ENCODE results near the gene PATJ. TPM values are rescaled to one million over a fixed set of nuclear protein-coding genes. Genes with fewer than 3 reads are reported as not detected.
A peak's percentile ranks its signal among the peaks of the same experiment; 100 is the strongest.

Gene PATJ
- total and polyA plus RNA-seq, 8 donors = 27.6 to 58.8 (median 38.8) TPM

DNA sequence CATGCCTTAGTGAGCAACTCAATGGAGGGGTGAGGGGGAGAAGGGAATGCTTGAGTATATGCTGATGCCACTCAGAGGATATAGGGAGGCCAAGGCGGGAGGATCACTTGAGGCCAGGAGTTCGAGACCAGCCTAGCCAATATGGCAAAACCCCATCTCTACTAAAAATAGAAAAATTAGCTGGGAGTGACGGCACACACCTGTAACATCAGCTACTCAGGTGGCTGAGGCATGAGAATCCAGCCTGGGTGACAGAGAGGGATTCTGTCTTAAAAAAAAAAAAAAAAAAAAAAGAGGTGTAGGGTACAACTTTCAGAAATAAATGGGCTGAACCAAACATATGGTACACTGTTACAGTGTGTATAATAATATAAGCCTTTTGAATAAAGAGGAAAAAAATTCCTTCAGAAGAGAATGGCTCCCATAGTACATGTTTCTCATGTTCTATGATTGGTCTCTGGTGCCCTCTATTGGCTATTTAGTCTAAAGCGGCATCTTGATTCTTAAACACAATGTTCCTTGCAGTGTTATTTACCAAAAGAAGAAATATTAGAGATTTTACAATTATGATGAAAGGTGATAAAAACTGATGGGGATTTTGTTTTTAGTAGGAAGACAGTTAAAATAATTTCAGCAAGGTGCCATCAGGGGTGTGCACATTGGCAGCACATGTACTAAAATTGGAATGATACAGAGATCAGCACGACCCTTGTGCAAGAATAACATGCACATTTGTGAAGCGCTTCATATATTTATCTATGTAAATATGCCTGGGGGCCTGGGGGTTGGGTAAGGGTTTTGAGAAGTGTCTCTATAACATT lies 109.8 kb downstream of the PATJ start:
- intact Hi-C loops (cut with DNase I) = loop anchor here in 1 of 2 donors (10.0 kb wide), 1 partner anchor 807 kb away; no protein-coding TSS in a partner anchor
- TF ChIP-seq, protein P1, sequence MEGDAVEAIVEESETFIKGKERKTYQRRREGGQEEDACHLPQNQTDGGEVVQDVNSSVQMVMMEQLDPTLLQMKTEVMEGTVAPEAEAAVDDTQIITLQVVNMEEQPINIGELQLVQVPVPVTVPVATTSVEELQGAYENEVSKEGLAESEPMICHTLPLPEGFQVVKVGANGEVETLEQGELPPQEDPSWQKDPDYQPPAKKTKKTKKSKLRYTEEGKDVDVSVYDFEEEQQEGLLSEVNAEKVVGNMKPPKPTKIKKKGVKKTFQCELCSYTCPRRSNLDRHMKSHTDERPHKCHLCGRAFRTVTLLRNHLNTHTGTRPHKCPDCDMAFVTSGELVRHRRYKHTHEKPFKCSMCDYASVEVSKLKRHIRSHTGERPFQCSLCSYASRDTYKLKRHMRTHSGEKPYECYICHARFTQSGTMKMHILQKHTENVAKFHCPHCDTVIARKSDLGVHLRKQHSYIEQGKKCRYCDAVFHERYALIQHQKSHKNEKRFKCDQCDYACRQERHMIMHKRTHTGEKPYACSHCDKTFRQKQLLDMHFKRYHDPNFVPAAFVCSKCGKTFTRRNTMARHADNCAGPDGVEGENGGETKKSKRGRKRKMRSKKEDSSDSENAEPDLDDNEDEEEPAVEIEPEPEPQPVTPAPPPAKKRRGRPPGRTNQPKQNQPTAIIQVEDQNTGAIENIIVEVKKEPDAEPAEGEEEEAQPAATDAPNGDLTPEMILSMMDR (IDR thresholded peaks at IDR 0.05) = peak; percentile 58 to 70
- H3K27ac ChIP-seq = no peak overlapping the region
- ATAC-seq (peak; percentile 84), DNase-seq (peak in 2 of 4 donors; percentile 61 to 80)
- peaks cover 0 to 4% of the 10 kb centered on the region in 2 donors for H3K4me1 ChIP-seq
- no peak overlapping the region for H3K4me3 ChIP-seq
- no peaks in the 10 kb centered on the region for H3K9me3 ChIP-seq
- H3K36me3 ChIP-seq = no peaks in the 10 kb centered on the region
- no peaks in the 10 kb centered on the region for H3K27me3 ChIP-seq

DNA sequence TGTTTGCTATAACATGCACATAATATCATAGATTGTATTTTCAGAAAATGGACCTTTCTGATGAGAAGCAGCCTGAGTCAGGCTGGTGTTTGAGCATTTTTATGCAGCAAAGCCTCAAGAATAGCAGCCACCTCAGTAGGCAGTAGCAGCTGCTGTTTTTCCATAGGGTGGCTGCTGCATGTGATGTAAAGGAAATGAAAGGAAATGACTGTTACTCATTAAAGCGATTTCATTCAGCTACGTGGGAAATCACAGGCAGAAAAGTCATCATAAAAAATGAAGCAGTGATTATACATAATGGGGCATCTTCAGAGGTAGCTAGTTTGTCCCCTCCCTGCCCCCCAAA lies 110.4 kb downstream of the PATJ start:
- Histone ChIP-seq H3K27me3 (no peaks in the 10 kb centered on the region), H3K4me1 (peaks cover 0 to 4% of the 10 kb centered on the region in 2 donors), H3K27ac (no peak overlapping the region), H3K9me3 (no peaks in the 10 kb centered on the region), H3K4me3 (no peak overlapping the region), H3K36me3 (no peaks in the 10 kb centered on the region)
- DNase-seq (no peak), ATAC-seq (no peak)
- intact Hi-C loops (cut with DNase I) = loop anchor here in 1 of 2 donors (10.0 kb wide), 1 partner anchor 808 kb away; no protein-coding TSS in a partner anchor
- TF ChIP-seq, protein P1 (IDR thresholded peaks at IDR 0.05) = no peak

DNA sequence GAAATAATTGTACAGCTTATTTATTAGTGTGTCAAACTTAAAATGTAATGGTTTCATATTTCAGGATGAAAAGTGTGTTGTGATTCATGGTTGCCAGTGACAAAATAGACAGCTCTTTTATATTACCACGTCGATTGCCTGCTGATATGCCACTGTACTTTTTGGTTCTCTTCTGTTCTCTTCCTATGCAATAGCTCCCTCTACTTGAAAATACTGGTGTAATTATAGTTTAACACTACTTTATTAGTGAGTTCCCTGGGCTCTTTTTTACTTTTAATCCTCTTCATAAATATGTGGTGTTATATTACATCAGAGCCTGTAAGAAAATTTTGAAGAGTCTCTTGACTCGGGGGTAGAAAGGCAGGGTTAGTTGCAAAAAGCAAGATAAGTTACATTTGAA lies 111.3 kb downstream of the PATJ start:
- Histone ChIP-seq H3K27ac (no peak overlapping the region), H3K27me3 (no peaks in the 10 kb centered on the region), H3K9me3 (no peaks in the 10 kb centered on the region), H3K36me3 (no peaks in the 10 kb centered on the region), H3K4me1 (peaks cover 0 to 4% of the 10 kb centered on the region in 2 donors), H3K4me3 (no peak overlapping the region)
- intact Hi-C loops (cut with DNase I) = loop anchor here in 1 of 2 donors (10.0 kb wide), 1 partner anchor 809 kb away; no protein-coding TSS in a partner anchor
- ATAC-seq = peak; percentile 72
- TF ChIP-seq, protein P1 (IDR thresholded peaks at IDR 0.05) = no peak
- DNase-seq = peak in 2 of 4 donors; percentile 12 to 50

DNA sequence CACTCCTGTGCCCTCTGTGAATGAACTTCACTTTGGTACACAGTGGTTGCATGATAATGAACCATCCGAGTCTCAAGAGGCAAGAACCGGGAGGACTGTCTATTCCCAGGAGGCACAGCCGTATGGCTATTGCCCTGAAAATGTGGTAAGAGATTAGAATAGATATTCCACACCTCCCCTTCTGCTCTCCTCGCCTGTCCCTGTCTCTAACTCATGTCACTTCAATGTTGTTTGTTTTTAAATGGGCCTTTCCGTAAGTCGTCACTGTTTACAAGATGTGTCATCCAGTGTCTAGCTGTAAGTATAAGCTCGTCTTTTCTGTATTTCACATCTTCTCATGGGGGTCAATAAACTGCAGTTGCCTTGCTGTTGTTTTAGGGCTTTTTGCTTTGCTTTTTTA lies 122.2 kb downstream of the PATJ start:
- TF ChIP-seq, protein P1 (IDR thresholded peaks at IDR 0.05) = no peak
- DNase-seq (no peak), ATAC-seq (no peak)
- Histone ChIP-seq H3K9me3 (peaks cover 0 to 2% of the 10 kb centered on the region in 2 donors), H3K36me3 (peaks cover 0 to 6% of the 10 kb centered on the region in 2 donors), H3K27ac (no peak overlapping the region), H3K4me1 (no peaks in the 10 kb centered on the region), H3K27me3 (no peaks in the 10 kb centered on the region), H3K4me3 (no peak overlapping the region)
- intact Hi-C loops (cut with DNase I) = no loop called here

DNA sequence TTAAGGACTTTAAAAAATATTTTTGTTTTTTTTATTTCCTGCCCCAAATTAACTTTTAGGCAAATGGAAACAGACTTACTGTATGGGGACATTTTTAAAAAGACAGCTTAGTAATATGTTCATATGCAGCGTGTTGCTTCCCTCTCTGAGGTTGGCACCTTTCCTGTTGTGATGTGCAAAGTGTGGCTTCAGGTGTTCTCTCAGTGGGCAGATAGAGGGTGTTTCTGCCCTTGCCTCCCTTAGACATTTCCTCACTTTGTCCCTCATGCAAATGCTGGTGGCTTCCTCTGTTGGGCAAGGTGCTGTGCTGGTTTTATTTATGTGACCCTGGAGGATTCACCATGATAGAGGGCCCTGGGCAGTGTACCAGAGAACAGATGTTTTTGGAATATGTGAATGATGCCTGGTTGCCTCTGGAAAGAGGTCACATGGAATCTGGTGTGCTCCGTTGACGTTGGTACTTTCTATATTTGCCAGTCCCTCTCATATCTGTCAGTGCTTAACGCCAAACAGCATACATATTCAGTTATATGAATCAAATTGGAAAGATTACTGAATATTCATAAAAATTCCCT lies 123.5 kb downstream of the PATJ start:
- H3K4me3 ChIP-seq = no peak overlapping the region
- DNase-seq = no peak
- peaks cover 0 to 8% of the 10 kb centered on the region in 2 donors for H3K9me3 ChIP-seq
- ATAC-seq = no peak
- H3K36me3 ChIP-seq = peaks cover 0 to 13% of the 10 kb centered on the region in 2 donors
- H3K27me3 ChIP-seq = no peaks in the 10 kb centered on the region
- H3K4me1 ChIP-seq = no peaks in the 10 kb centered on the region
- H3K27ac ChIP-seq = no peak overlapping the region
- TF ChIP-seq, protein P1 (IDR thresholded peaks at IDR 0.05) = no peak
- intact Hi-C loops (cut with DNase I) = no loop called here
